Measurements from ENCODE around the gene TPST1.

DNA sequence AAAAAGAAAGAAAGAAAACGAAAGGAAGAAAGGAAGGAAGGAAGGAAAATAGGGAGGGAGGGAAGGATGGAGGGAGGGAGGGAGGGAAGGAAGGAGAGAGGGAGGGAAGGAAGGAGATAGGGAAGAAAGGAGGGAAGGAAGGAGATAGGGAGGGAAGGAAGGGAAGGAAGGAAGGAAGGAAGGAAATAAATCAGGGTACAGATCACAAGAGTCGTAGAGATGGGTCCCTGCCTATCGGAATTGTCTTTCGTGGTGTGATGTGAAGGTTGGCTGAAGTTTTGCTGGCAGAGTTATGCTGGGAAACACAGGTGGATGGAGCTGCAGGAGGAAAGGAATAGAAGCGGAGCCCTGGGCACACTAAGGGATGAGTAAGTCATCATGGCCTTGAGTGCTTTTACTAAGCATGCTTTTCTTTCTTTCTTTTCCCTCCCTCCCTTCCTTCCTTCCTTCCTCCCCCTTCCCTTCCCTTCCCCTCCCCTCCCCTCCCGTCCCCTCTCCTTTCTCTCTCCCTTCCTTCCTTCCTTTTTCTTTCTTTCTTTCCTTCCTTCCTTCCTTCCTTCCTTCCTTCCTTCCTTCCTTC lies 11.9 kb upstream of the TPST1 start:
- TF ChIP-seq, protein P1, sequence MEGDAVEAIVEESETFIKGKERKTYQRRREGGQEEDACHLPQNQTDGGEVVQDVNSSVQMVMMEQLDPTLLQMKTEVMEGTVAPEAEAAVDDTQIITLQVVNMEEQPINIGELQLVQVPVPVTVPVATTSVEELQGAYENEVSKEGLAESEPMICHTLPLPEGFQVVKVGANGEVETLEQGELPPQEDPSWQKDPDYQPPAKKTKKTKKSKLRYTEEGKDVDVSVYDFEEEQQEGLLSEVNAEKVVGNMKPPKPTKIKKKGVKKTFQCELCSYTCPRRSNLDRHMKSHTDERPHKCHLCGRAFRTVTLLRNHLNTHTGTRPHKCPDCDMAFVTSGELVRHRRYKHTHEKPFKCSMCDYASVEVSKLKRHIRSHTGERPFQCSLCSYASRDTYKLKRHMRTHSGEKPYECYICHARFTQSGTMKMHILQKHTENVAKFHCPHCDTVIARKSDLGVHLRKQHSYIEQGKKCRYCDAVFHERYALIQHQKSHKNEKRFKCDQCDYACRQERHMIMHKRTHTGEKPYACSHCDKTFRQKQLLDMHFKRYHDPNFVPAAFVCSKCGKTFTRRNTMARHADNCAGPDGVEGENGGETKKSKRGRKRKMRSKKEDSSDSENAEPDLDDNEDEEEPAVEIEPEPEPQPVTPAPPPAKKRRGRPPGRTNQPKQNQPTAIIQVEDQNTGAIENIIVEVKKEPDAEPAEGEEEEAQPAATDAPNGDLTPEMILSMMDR (IDR thresholded peaks at IDR 0.05; ENCODE audit: control extremely low read depth in 1 of 3, insufficient read depth in 1 of 3, low read depth in 1 of 3, low read length in 3 of 3): no peak
- TF ChIP-seq EP300 (IDR thresholded peaks at IDR 0.05; ENCODE audit: borderline replicate concordance in 1 of 2, low read depth in 2 of 2, low read length in 2 of 2): no peak
- no peak for TF ChIP-seq EZH2 (IDR thresholded peaks at IDR 0.05; ENCODE audit: low read depth, low read length, severe bottlenecking)
- TF ChIP-seq POLR2AphosphoS5 (IDR thresholded peaks at IDR 0.05; ENCODE audit: low read depth, low read length): no peak
- TF ChIP-seq, protein P2, sequence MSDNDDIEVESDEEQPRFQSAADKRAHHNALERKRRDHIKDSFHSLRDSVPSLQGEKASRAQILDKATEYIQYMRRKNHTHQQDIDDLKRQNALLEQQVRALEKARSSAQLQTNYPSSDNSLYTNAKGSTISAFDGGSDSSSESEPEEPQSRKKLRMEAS (IDR thresholded peaks at IDR 0.05): no peak
- TF ChIP-seq YY1 (IDR thresholded peaks at IDR 0.05; ENCODE audit: low read depth, low read length): no peak
- no peak for TF ChIP-seq BRCA1 (IDR thresholded peaks at IDR 0.05; ENCODE audit: low read depth, low read length)
- no peak for TF ChIP-seq GTF2F1 (IDR thresholded peaks at IDR 0.05; ENCODE audit: borderline replicate concordance, low read depth, low read length)
- no peak for TF ChIP-seq EGR1 (IDR thresholded peaks at IDR 0.05; ENCODE audit: borderline replicate concordance, low read depth, low read length)
- no peak for TF ChIP-seq ZNF274 (IDR thresholded peaks at IDR 0.05; ENCODE audit: borderline replicate concordance, extremely low read depth, low read length)

Data from H1 (cell line).